Renal cortex interstitium (tissue), 11 donors: ENCODE results near the gene CX3CR1. TPM values are rescaled to one million over a fixed set of nuclear protein-coding genes. Genes with fewer than 3 reads are reported as not detected.

Experiments
- DNase-seq, 11 donors: peaks; one replicate each; pipeline ENCODE4 v3.0.0-alpha.2; 2013; ENCODE audit warnings: low read depth in 9 of 11, low spot score in 4 of 11; ENCODE audit errors: extremely low read depth in 1 of 11
- polyA plus RNA-seq, 3 donors: library from polyadenylated mRNA; unstranded; fragments of 120-200 nt; gene quantifications; one replicate each; pipeline ENCODE4 v1.2.1, GENCODE V29; 2013; ENCODE audit not compliant: insufficient read length in 3 of 3

The CX3CR1 gene
- polyA plus RNA-seq, 3 donors = 1.7 to 5.3 (median 3.4) TPM

DNA sequence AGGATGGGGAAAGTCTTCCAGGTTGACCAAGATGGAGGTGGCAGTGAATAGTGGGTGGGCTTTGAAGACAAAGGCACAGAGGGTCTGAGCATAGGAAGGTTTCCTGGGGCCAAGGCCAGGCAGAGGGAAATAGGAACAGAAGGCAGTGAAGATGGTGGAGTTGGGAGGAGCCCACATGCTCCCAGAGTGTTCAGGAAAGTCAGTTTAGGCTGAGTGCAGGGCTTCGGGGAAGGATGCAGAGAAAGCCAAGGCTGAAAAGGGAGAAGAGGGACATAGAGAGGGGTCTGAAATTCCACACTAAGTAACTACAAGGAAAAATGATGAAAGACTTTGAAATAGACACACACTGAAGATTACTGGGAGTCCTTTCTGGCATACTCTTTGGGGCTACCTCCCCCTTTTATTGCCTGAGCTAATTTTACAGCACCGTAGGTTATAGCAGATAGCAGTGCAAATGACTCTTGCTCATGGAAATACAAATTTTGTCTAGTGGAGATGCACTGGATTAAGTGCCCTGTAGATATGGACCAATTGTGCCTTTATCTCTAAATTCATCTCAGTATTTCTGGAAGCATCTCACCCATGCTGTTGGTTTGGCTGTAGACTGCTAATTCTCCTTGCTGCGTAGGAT is 3.8 kb downstream of the CX3CR1 start:
- DNase-seq = no peak

DNA sequence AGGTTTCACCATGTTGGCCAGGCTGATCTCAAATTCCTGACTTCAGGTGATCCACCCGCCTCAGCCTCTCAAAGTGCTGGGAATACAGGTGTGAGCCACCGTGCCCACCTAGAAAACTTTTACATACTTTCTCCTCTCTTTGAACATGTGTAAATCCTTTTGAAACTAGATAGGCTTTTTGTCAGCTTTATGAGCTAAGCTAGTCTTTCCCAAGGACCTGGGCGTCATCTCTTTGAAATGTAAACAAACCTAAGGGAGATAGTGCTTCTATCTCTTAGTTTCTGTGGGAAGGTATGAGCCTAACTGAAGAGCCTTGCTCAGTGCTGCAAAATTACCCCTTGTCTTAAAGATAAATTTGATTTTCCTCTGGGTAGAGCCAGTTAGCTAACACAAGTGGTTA is 4.8 kb downstream of the CX3CR1 start:
- no peak for DNase-seq

DNA sequence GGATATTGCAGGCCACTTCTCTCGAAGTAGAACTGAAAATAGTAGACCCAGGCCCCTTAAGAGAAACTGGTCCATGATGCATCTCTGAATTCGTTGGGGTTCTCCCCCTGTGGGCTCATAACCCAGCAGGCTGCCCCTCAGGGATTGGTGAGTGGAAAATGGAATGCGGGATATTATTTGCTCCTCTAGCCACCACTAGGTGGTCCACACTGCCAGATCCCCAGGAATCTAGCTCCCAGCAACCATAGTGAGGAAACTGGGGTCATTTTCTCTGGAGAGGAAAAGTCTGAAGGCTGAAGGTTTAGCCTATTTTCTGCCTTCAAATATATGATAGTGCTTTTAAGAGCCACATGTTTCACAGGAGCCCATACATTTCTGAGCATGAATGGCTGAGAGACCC is 6.7 kb downstream of the CX3CR1 start:
- DNase-seq = no peak

DNA sequence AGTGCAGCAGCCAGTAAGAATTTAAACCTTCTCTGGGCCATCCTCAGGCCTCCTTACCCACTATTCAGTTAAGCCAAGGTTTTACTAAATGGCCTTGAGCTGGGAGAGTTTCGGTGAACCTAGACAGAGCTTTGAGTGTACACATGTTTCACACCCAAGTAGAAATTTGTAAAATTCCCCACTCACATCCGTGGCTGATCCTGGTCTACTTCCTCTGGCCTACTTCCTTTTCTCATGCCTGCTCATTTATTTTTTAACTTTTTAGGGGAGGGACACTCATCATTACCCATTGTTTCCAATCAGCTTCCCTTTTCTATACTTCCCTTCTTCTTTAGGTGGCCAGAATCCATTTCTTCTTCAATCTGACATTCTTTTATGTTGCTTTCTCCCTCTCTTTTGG is 7.6 kb downstream of the CX3CR1 start:
- no peak for DNase-seq

DNA sequence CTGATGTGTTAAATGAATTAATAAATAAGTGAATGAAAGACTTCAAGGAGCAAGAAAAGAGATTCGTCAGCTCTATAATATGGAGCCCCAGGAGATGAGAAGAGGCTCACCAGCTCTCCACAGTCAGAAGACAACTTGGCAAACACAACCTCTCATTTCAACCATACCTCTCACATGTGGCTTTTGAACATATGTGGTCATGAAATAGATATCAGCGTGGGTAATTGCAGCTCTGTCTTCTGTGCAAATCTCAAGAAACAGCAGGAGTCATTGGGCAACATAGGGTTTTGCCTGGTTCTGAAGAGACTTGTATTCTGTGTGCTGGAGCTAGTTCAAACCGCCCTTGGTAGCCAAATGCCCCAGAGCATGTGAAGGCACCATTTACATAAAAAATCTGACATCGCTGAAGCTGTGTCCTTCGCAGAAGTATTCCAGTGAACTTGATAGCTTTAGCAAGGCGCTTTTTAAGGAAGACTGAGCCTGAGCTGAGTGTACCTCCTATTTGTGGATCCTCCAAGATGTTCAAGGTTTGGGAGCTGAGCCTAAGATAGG is 8.4 kb downstream of the CX3CR1 start:
- DNase-seq = no peak

DNA sequence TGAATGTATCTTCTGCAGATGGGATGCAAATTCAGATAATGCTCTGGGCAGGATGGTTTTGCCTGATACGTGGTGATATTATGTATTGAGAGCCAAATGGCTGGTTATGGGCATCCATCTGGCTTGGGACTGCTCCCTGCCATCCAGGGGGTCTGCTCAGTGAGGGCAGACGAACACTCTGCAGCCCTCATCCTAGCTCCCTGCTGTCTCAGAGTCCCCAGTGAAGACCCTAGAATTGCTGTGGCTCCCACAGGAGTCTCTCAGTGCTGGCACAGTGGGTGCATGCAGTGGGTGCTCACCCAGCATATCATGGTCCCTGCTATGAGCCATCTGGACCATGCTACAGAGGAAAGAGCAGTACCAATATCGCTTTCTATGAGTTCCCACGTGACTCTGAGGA is 10.3 kb downstream of the CX3CR1 start:
- DNase-seq = no peak

DNA sequence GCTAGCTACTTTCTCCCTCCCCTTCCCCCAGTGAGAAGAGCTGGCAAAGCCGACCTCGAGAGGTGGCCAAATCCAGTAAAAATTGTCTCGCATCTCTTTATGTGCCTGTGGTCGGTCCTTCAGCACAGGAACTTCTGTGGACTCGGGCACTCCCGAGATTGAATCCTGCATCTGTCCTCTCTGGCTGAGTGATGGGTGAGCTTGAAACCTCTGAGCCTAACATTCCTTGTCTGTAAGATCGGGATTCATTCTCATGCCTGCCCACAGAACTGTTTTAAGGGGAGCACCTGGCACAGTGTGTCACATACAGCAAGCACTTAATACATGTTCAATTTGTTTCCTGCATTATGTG is 11.3 kb downstream of the CX3CR1 start:
- DNase-seq = no peak

DNA sequence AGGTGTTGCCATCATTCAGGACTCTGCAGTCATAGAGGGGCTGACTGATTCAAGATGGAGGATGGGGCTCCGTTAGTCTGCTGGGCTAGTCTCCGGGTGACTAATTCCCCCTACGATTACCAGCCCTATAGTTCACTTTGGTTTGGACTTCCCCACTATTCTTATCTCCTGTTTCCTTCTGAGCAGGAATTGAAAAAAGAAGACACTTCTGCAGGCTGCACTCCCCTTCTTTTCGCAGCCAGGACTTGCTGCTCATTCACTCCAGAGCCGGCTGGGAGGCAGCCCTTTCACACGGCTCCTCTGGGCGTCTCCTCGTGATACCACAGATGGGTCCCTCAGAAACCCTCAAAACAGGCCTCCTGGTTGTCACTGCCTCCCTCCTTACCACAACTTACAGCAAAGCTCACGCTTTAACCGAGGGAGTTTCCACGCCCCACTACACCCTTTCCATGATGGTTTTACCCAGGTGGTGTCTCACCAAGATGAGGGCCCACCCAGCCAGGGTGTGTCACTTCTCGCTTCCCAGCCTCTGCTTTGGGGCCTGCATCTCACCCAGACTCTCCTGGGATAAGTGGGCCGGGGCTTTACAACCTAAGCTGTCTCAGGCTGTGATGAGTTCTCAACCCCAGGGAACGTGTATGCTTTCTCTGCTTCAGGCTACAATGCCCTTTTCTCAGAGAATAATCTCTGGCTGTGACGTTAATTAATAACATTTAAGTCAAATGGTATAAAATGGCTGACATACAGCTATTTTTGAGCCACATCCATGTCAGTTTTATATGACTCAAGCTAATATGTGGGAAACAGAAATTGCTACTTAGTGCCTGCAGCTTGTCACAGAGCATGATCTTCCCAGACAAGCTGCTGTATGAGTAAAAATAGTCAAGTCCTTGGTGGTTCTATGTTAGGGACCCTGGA is 11.9 kb downstream of the CX3CR1 start:
- no peak for DNase-seq

DNA sequence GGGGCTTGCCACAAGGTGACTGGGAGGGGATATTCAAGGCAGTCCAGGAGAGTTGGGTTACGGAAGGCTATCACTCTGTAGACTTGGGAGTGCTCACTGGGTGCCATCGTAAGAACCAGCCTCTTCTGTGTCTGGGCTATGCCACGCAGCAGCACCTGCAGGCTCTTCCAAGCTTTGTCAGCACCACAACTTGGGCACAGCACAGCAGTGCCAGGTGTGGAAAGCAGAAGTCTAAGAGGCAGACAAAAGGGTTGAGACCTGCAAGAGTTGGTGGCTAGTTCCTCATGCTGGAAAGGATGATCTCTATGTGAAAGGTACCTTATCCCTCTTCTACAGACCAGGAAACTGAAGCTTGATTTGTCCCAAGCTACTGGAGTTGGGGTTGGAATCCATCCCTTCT is 15.8 kb downstream of the CX3CR1 start:
- DNase-seq = no peak

DNA sequence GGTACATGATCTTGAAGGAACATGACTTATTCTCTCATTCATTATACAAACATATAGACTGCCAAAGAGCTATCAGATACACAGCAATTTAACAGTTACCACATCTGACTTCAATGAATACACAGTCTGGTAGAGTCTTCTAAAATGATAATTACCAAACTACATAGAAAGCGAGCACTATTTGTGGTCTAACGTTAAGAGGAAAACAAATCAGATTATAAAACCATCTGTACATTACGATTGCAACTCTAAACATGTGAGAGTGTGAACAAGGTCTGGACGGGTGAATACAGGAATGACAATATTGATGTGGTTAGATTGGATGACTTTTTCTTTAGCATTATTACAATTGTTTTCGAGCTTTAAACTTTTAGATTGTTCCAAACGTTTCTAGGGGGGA is 16.3 kb downstream of the CX3CR1 start:
- DNase-seq = no peak

DNA sequence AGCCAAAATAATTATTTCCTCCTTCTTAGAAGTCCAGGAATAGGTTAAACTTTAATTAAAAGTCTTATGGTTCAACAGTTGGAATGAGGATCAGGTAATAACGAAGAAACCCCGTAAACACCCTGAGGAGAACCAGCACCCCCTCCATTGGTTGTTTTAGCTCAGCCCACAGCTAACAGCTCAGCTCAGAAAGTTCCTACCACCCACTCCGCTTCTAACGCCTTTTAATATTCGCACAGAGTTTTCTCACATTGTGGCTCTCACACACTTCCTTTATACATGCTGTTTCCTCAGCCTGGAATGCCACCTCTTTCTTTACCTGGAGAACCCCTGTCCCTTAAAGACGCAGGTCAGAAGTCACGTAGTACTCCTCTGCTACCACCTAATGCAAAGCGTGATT is 17.0 kb downstream of the CX3CR1 start:
- no peak for DNase-seq

DNA sequence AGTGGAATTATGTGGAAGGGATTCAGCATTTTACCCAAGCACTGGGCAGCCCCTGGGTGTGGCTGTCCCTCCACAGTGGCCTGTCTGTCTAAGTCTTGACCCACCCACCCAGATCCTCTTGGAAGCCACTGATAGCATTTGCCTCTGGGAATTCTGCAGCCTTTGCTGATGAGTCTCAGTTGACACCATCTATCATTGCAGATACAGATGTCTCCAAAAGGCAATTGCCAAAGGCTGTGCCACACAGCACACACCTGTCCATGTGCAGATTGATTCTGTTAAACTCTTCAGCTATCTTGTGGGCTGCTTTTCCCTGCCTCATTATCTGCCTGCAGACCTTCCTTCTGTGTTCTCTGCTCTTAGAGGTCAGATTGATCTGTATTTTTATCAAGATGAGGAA is 18.1 kb downstream of the CX3CR1 start:
- no peak for DNase-seq

DNA sequence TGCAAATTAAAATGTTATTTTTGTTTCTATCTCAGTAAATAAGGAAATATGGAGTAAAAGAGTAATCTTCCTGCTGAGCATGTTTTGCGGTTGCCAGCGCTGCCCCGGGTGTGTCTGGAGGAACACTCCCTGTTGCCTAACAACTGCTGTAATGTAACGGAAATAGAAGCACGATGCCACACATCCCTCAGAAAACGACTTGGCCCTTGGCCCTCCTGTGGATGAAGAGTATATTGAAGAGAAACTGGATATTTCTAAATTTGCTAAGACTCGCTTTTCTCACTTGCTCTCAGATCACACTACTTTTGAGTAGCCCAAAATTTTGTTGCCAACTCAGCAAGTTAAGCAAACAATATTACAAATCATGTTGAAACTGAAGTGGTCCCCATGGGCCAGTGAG is 18.9 kb downstream of the CX3CR1 start:
- peak in 9 of 11 donors; percentile 5 to 40 (median 13) for DNase-seq

DNA sequence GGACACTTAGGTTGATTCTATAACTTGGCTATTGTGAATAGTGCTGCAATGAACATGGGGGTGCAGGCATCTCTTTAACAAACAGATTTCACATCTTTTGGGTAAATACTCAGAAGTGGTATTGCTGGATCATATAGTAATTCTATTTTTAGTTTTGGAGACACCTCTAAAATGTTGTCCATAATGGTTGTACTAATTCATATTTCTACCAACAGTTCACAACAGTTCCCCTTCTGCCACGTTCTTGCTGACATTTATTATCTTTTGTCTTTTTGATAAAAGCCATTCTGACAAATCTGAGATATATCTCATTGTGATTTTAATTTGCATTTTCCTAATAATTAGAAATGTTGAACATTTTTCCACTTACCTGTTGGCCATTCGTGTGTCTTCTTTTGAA is 19.5 kb downstream of the CX3CR1 start:
- DNase-seq = no peak

DNA sequence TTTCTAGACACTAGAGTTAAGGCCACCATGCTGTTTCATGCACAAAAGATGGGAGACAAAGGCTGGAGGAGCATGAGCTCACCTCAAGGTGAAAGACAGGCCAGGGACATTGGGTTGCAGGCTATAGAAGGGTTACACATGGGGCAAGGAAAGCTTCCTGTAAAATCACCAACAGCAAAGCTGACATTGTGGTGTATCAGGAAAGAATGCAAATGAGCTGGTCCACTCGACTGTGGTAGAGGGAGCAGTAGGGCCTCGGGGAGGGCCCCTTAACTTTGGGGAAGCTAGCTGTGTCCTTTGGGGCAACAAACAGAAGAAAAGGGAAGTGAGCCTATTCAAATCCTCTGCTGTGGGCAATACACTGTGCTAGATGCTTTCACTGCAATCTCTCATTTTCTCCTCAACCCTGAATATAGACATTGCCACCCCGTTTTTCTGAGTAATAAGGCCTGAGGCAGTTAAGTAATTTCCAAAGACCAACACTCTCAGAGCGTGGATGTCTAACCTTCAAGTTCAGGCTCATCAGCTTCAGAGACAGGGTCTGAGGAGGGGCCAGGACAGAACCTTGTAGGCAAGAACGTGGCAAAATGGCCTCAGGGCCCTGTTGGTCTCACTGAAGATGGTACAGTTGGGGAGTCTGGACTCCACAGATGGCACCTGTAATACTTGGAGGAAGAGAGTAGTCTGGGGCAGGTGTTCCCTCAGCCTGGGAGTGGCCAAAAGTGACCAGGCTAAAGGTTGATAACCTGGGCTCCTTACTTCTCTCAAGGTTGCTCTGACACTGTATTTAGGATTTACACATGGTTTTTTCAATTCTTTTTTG is 24.1 kb downstream of the CX3CR1 start:
- no peak for DNase-seq

DNA sequence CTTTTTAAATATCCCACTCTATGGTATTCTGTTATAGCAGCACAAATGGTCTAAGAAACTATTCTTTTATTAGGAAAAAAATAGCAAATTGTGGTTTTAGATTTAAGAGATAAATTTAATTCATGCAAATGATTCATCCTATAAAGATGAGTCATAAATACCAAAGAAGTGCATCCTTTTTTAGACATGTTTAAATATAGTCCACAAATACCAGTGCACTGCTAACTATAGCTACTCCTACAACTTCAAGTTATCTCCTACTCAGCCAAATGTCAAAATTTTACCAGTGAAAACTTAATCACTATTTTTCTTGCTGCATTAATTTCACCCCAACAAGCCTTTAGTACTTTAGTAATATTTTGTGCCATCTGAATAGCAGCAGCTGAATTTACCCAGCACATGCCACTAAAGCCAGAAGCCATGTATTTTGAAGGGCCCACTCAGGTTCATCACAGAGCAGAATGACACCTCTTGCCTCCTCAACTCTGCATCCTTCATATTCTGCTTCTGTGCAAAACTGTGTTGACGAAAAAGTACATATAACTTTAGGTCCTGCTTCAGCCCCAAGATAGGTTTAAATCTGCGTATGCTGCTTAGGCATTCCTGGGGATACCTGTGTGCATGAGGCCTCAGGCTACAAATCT is 24.9 kb downstream of the CX3CR1 start:
- DNase-seq = no peak

DNA sequence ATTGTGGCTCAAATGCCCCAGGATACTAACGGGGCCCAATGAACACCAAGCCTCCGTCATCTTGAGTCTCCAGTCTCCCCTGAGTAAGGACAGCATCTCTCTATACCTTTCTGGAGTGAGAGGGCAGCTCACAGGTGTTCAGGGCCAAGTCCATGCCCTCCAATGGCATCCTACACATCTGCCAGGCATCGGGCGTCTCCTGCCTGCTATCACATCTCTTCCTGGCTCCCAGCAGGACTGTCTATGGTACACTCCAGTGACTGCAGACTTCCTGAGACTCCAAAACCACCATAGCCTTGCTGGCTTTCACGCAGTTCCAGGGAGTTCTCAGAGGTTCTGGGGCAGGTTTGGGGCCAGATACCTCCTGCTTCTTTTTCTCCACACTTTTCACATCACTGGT is 28.3 kb downstream of the CX3CR1 start:
- DNase-seq = no peak

DNA sequence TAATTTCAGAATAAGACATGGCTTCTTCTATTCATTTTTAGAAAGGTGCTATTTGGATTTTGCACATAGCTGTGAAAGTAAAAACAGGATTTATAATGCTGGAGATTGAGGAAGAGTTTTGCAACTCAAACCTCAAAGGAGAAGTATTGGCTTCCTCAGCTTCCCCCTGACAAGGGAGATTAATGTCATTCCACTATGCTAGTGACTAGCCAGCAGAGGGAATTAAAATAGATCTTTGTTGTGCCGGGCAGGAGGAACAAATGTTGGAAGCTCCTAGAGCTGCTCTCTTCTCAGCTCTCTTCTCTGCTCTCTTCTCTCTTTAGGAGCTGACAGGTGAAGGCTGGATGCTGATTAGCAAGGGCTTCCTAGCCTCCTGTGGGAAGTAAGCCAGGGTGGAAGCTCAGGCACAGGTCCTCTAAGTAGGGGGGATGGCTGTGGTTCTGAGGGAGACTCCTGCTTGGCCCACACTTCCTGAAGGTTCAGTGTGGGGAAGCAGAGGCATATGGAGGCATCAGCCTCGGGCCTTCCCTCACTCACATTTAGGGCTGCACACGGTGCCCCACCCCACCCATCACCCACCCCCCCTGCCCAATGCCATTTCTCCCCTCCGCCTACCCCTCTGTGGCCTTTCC is 29.6 kb downstream of the CX3CR1 start:
- DNase-seq = peak in 1 of 11 donors; percentile 9
